Glomerular visceral epithelial cell (primary cell): Measurements from ENCODE around the gene AKR1A1.
"Not testable (repeated sequence)": the region's sequence is repeated elsewhere in the genome, so short reads cannot be mapped to it uniquely, and the experiment has no call there.

Experiments used
- DNase-seq: peaks from one replicate; pipeline ENCODE4 v3.0.0-alpha.2; 2016; ENCODE audit errors: extremely low spot score

AKR1A1 gene

DNA sequence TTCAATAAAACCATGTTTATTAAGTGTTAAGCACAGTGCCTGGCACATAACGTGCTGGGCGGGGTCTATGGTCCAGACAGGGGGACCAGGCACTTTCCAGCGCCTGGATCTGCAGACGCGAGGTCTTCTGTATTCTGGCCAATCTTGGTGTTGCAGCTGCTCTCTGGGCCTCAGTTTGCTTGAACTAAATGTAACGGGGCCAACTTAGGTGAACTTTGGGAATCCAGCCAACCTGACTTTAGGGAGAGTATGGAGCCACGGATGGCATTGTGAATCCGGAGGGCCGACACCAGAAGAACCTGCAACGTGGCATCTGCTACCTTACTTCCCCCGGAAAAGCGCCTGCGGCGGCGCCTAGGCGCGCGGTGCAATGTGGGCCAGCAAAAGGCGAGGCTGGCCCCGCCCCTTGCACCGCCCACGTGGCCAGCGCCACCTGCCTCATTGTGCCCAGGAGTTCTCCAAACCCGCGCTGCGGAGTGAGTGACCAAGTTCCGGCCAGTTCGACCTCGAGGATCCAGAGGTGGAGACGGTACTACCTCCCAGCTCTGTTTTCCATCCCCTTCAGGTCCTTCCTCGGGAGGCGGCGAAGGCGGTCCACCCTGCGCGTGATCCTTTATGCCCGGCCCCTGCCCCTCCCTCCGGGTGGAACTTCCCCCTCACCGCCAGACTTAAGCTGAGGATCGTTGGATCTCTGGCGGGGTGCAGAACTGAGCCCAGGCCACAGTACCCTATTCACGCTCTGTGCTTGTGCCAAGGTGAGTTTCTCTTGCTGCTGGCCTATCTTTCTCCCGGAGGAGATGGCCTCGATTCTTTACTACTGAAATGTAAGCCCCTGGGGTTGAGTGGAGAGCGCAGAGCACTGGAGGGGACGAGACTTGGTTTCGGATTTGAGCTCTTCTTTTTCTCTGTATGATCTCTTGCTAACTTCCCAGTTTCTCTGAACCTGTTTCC, at the start of gene AKR1A1:
TSS of gene AKR1A1 (plus strand) at position 426 of the 951 bp plus-strand sequence. CDS start 10,969 bp downstream, outside the sequence.
- peak; percentile 92 for DNase-seq

DNA sequence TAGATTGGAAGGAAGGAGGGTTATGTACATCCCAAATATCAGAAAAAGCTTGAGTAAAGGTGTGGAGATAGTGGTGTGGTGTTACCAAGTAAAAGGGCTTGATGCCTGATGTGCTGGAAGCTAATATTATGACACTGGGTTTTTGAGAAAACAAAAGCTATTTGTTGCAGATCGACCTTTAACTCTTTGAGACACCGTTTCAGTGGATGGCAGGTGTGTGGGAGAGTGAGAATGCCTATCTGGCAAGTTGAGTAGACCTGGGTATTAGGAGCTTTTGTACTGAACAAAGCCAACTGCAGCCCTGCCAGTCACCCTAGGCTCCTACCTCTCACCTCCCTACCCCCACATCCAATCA, 49.1 kb upstream of the AKR1A1 start:
- no peak for DNase-seq

DNA sequence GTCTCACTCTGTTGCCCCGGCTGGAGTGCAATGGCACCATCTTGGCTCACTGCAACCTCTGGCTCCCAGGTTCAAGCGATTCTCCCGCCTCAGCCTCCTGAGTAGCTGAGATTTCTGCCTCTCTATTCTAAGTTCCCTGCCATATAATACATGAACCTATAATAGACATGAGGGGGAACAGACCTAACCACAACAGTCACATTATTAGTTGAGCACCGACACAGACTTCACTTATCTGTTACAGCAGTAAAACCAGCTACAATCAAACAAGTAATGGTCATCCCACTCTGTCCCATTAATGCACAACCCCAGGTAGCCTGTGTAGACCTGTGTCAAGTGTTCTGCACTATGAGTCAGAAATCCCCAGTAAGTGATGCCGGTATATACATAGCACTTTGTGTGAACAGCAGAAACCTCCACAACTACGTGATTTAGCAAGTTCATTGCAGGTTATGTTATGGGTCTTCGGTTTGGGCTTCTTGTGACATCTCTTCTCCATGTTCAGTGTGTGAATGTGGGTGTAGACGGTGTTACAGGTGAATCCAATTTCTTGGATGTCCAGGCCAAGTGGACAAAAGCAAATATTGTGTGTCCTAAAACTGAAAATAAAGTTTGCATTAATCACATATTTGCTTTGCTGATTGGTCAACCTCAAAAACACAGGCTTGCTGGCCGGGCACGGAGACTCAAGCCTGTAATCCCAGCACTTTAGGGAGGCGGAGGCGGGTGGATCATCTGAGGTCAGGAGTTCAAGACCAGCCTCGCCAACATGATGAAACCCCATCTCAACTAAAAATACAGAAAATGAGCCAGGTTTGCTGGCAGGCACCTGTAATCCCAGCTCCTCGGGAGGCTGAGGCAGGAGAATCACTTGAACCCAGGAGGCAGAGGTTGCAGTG, 46.9 kb upstream of the AKR1A1 start:
- no peak for DNase-seq

DNA sequence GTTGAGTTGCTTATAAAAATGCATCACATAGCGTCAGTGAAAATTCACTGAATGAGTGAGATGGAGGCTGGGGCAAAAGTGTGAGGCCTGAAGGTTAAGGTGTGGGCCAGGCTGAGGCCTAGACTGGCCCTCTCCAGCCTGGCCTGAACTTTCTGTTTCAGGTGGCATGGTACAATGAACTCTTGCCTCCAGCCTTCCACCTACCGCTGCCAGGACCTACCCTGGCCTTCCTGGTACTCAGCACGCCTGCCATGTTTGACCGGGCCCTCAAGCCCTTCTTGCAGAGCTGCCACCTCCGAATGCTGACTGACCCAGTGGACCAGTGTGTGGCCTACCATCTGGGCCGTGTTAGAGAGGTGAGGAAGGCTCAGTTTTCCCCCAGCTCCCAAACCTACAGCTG, 43.4 kb upstream of the AKR1A1 start:
- DNase-seq: no peak

DNA sequence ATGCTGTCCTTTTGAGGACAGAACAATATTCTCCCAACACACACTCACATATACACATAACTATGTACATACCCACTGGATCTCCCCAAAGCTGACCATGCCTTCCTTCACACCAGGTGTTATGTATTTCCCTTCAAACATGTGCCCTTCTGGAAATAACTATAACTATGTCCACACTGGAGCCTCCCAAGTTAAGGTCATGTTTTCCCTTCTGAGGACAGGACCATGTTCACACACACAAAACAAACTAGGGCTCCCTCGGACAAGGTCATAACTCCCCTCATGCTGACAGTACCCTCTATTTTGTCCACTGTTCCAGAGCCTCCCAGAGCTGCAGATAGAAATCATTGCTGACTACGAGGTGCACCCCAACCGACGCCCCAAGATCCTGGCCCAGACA, 42.7 kb upstream of the AKR1A1 start:
- DNase-seq: no peak

DNA sequence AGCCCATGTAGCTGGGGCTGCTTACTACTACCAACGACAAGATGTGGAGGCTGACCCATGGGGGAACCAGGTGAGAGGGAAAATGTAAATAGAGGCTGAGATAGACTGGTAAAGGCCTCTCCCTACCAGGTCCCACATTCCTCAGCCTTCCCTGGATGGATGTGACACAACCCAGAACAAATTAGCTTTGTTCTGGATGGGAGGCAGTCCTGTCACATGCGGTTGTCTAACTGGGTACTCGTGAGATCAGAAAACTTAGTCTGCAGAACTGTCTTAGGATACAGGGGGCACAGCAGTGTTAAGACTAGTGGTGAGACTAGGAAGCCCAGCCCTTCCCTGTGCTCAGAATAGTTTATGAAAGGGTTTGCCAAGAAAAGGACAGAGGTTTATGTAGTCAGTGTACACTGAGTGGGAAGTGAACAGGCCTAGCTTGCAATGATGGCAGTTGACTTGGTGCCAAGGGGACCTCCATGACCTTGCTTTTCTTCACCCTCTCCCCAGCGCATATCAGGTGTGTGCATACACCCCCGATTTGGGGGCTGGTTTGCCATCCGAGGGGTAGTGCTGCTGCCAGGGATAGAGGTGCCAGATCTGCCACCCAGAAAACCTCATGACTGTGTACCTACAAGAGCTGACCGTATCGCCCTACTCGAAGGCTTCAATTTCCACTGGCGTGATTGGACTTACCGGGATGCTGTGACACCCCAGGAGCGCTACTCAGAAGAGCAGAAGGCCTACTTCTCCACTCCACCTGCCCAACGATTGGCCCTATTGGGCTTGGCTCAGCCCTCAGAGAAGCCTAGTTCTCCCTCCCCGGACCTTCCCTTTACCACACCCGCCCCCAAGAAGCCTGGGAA, 42.1 kb upstream of the AKR1A1 start:
- peak; percentile 16 for DNase-seq

DNA sequence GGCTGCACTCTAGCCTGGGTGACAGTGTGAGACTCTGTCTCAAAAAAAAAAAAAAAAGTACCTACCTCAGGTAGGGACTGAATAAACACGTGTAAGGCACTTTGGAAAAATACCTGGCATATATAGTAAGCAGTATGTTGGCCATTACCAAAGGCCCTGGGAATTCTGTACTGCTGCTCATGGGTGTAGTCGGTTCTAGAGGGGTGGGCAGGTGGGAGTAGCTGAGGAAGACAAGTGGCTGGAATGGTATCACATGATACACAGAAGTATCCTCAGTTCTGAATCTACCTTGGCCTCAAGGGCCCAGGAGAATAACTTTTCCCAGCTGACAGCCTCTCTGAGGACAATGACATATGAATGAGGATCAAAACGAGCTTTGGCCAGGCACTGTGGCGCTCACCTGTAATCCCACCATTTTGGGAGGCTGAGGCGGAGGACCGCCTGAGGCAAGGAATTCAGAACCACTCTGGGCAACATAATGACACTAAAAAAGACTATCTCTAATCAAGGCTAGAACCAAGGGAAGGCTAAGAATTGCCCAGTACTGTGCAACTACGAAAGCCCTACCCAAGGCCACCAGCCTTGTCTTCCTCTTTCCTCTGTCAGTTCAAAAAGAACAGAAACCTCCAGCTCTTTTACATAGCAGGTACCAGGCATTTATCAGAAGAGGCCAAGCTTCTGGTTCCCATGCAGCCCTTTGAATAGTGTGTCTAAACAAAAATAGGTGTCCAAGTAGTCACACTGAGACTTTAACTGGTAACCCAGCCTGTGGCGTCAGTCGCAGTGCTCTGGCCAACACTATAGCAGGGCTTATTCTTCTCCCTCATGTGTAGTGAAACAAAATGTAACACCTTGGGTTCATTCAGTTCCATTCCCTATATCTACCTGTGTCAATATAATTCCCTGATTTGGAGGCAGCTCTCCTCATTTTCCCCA, 40.3 kb upstream of the AKR1A1 start:
- no peak for DNase-seq

DNA sequence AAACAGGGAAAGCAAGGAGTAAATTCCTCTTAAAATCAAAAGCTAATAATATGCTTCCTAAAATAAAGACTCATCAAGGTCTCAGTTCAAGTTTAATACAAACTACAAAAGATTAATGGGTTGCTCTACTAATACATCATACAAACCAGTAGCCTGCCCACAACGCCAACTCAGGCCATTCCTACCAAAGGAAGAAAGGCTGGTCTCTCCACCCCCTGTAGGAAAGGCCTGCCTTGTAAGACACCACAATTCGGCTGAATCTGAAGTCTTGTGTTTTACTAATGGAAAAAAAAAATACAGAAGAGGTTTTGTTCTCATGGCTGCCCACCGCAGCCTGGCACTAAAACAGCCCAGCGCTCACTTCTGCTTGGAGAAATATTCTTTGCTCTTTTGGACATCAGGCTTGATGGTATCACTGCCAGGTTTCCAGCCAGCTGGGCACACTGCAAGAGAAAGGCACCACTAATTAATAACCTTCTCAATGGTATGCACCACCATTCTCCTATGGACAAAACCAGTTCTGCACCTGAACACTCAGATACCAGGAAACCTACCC, 39.6 kb upstream of the AKR1A1 start:
- DNase-seq: no peak

DNA sequence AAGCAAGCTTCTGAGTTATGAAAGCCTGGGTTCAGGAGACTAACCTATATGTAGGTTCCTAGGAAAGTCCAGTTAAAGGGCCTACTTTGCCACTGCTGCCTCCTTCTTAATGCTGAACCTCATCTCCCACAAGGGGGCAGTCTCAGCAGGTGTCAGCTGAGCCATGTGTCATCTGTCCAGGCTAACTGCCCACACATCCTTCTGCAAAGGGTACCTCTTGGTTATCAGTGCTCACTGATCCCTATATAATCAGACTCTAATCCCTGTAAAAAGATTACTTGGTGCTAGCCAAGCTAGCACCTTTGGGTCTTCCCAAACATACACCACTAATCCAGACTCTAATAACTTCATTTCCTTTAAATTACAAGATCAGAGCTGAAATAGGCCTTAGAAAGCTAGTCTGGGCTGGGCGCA, 38.0 kb upstream of the AKR1A1 start:
- peak; percentile 79 for DNase-seq

DNA sequence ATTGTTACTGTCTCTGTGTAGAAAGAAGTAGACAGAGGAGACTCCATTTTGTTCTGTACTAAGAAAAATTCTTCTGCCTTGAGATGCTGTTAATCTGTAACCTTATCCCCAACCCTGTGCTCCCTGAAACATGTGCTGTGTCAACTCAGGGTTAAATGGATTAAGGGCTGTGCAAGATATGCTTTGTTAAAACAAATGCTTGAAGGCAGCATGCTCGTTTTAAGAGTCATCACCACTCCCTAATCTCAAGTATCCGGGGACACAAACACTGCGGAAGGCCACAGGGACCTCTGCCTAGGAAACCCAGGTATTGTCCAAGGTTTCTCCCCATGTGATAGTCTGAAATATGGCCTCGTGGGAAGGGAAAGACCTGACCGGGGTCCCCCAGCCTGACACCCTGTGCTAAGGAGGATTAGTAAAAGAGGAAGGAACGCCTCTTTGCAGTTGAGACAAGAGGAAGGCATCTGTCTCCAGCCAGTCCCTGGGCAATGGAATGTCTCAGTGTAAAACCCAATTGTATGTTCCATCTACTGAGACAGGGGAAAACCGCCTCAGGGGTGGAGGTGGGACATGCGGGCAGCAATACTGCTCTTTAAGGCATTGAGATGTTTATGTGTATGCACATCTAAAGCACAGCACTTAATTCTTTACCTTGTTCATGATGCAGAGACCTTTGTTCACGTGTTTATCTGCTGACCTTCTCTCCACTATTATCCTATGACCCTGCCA, 36.9 kb upstream of the AKR1A1 start:
- DNase-seq: not testable (repeated sequence)

DNA sequence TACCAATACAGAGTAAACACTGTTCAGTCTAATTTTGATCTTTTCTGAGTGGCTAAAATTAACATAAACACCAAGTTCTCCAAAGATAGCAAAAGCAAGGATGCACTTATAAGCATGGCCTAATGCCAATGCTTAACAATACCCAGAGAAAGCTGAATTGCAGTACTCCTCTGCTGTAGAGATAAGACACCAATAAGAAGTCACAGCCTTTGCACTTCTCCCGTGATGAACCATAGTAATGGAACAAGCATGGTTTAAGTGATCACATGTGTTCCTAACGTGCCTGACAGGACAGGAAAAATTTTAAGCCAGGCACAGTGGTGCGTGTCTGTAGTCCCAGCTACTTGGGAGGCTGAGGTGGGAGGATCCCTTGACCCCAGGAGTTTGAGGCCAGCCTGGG, 34.6 kb upstream of the AKR1A1 start:
- no peak for DNase-seq

DNA sequence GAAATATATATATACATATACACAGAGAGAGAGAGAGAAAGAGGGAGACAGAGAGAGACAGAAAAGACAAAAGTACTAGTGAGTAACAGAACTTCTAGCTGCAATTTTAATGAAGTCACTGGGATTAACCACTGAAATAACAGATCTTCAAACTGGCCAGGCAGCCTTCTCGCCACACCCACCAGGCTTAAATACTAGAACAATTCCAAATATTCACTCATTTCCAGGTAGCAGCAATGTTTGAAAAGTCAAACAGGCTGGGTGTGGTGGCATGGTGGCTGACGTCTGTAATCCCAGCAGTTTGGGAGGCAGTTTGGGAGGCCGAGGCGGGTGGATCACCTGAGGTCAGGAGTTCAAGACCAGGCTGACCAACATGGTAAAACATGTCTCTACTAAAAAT, 34.2 kb upstream of the AKR1A1 start:
- DNase-seq: no peak

DNA sequence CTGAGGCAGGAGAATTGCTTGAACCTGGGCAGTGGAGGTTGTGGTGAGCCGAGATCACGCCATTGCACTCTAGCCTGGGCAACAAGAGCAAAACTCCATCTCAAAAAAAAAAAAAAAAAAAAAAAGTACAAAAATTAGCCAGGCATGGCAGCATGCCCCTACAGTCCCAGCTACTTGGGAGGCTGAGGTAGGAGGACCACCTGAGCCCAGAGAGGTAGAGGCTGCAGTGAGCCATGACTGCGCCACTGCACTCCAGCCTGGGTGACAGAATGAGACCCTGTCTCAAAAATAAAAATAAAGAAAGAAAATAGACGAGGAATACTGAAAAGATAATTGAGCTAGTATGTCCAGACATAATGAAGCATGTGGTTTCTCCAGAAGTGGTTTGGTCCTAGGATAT, 32.3 kb upstream of the AKR1A1 start:
- DNase-seq: not testable (repeated sequence)

DNA sequence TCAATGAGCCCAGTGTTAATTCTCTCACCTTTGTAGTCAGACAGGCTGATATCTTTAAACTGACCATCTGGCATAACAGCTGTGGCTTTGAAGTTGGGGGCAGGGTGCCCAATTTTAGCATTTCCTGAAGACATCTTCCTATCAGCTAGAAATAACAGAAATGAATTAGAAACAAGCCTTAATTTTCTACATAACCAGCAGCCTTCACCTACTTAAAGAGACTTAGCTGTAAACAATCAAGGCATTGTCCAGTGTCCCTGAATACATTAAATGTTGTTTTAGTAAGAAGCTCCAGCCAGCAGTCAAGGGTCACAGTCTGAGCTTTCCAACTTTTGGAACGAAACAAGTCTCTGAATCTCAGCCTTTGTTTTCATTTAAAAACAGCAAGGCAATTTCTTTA, 31.7 kb upstream of the AKR1A1 start:
- no peak for DNase-seq

DNA sequence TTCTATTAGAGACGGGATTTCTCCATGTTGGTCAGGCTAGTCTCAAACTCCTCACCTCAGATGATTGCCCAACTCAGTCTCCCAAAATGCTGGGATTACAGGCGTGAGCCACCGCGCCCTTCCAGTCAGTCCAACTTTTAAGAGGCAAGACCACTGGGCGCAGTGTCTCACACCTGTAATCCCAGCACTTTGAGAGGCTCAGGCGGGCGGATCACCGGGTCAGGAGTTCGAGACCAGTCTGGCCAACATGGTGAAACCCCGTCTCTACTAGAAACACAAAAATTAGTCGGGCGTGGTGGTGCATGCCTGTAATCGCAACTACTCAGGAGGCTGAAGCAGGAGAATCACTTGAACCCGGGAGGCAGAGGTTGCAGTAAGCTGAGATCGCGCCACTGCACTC, 30.9 kb upstream of the AKR1A1 start:
- DNase-seq: not testable (repeated sequence)

DNA sequence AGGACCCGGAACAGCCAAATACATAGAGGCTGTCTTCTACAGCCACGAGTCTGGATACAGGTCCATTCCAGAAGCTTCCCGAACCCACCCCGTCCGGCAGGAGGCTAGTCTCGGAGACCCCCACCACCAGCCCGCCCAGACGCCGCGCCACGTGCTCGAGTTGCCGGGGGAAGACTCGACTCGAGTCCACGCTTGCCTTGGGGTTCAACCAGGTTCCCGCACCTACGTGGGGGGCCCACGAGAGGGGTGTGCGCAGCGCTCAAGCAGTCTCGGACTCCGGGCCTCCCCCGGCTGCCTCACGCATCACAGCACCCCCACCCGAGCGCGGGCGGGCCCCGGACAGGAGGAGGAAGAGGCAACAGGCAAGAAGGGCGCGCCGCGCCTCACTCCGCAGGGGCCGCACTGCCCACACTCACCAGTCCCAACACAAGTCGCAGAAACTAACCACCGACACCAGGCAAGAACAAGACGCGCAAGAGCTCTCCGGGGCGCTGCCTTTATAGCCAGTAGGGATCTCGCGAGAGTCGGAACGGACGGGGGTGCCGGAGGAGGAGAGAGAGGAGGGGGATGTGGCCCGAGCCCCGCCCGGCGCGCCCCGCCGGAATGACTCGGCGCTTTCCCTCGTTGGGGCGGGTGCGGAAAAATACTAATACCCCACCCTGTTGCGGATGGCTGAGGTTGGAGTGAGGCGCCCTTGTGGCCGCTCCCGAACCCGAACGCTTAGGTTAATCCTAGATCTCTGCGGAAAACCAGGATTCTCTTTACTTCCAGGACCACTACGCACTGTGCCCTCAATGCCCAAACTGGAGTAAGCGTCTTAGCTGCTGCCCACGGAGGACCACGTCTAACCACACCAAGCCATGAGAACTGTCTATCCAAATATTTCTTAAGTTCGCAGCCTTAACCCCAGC, 29.0 kb upstream of the AKR1A1 start, which contains the start of gene PRDX1:
TSS of gene PRDX1 (minus strand) at position 472 of the 911 bp plus-strand sequence. CDS start 2,841 bp downstream, outside the sequence.
- peak; percentile 99 for DNase-seq

DNA sequence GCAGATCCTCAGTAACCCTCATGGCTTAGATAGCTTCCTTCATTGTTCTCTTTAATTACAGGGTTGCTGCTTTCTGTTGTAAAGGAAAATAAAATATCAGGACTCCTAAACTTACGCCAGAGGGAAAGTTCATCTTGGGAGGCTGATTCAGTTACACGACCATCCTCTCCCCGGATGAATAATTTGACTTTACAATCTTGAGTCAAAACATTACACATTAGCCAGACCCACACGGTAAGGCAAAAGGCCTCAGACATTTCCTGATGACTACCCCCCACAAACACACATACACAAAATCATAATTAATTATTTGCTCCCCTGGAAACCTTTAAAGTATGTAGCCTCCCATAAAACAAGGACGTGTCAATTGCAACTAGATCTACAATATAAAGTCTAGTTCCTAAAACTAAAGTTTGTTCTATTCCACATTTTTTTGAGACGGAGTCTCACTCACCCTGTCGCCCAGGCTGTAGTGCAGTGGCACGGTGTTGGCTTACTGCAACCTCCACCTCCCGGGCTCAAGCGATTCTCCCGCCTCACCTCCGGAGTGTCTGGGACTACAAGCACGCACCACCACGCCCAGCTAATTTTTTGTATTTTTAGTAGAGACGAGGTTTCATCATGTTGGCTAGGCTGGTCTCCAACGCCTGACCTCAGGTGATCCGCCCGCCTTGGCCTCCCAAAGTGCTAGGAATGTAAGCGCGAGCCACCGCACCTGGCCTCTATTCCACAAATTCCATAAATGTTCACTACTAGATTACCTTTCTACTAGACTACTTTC, 28.1 kb upstream of the AKR1A1 start:
- peak; percentile 76 for DNase-seq
